A673 (cell line): Measurements from ENCODE around the gene MYORG.

ENCODE experiments used
- EZH2 ChIP-seq: fragments of 200-600 bp; sonication (generic); IDR thresholded peaks from 2 replicates; pipeline ENCODE4 v1.6.1; 2017; ENCODE audit warnings: borderline replicate concordance, low read depth, mild to moderate bottlenecking, mixed read lengths, antibody characterized with exemption, low read length; ENCODE audit not compliant: poor library complexity, severe bottlenecking
- TF ChIP-seq, protein P1 (sequence below): fragments of 300-800, 200-600 bp; sonication (generic); conservative IDR thresholded peaks from 2 replicates; pipeline ENCODE4 v1.5.1; 2017; ENCODE audit warnings: low read depth, mild to moderate bottlenecking, antibody characterized with exemption, low read length, moderate library complexity, mixed read lengths

DNA sequence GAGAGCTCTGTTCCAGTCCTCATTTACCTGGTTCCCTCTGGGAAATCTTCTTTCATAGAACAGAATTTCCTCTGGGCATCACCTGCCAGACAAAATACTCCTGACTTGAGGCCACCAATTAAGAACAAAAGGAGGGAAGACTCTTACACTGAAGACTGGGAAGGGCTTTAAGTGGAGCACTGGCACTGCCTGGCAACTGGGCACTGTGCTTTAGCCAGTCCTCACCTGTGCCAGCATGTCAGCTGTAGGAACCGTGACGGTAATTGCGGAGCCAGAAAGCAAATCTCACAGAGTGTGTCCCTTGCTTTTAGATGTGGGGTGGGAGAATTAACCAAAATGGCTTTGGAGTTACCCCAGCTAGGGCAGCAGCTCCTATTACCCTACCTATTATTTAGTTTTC lies 41.0 kb upstream of the MYORG start:
- TF ChIP-seq, protein P1, sequence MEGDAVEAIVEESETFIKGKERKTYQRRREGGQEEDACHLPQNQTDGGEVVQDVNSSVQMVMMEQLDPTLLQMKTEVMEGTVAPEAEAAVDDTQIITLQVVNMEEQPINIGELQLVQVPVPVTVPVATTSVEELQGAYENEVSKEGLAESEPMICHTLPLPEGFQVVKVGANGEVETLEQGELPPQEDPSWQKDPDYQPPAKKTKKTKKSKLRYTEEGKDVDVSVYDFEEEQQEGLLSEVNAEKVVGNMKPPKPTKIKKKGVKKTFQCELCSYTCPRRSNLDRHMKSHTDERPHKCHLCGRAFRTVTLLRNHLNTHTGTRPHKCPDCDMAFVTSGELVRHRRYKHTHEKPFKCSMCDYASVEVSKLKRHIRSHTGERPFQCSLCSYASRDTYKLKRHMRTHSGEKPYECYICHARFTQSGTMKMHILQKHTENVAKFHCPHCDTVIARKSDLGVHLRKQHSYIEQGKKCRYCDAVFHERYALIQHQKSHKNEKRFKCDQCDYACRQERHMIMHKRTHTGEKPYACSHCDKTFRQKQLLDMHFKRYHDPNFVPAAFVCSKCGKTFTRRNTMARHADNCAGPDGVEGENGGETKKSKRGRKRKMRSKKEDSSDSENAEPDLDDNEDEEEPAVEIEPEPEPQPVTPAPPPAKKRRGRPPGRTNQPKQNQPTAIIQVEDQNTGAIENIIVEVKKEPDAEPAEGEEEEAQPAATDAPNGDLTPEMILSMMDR: no peak
- no peak for TF ChIP-seq EZH2
